ENCODE results near the gene DNM3.

The DNM3 gene

GRCh38 chr1:172239901-172240300, 398.6 kb downstream of the DNM3 start:
- TF ChIP-seq EZH2 (IDR thresholded peaks at IDR 0.05; ENCODE audit: borderline replicate concordance, low read length) (no peak), CTCF (IDR thresholded peaks at IDR 0.05; ENCODE audit: low read length) (no peak)
- Histone ChIP-seq H2AFZ (ENCODE audit: low read length) (no peak overlapping the region), H3K9ac (ENCODE audit: low read length) (no peak overlapping the region)

GRCh38 chr1:172241540-172241939, 400.2 kb downstream of the DNM3 start:
- Histone ChIP-seq H3K4me1 (ENCODE audit: insufficient read depth, low read length, severe bottlenecking) (no peaks in the 10 kb centered on the region), H3K27me3 (ENCODE audit: insufficient read depth, low read length) (no peaks in the 10 kb centered on the region), H3K27ac (ENCODE audit: low read depth, low read length, poor library complexity, severe bottlenecking) (no peak overlapping the region), H3K9me3 (ENCODE audit: low read length) (no peaks in the 10 kb centered on the region), H3K79me2 (ENCODE audit: insufficient read depth, low read length) (no peaks in the 10 kb centered on the region), H3K36me3 (ENCODE audit: insufficient read depth, low read length) (no peaks in the 10 kb centered on the region), H4K20me1 (ENCODE audit: insufficient read depth, low read length) (no peaks in the 10 kb centered on the region), H2AFZ (ENCODE audit: low read length) (no peak overlapping the region), H3K9me2 (ENCODE audit: low read depth, low read length) (no peaks in the 10 kb centered on the region), H3K9ac (ENCODE audit: low read length) (no peak overlapping the region), H3K4me3 (ENCODE audit: low read depth, low read length, poor library complexity, severe bottlenecking) (no peak overlapping the region), H3F3A (ENCODE audit: insufficient read depth, low read length) (no peaks in the 10 kb centered on the region), H3K4me2 (ENCODE audit: low read length) (no peak overlapping the region)
- TF ChIP-seq EZH2 (IDR thresholded peaks at IDR 0.05; ENCODE audit: borderline replicate concordance, low read length) (no peak), CTCF (IDR thresholded peaks at IDR 0.05; ENCODE audit: low read length) (no peak)

More at GRCh38 chr1:172239901-172240300, 398.6 kb downstream of the DNM3 start:
- Histone ChIP-seq H4K20me1 (ENCODE audit: insufficient read depth, low read length) (no peaks in the 10 kb centered on the region), H3K27me3 (ENCODE audit: insufficient read depth, low read length) (no peaks in the 10 kb centered on the region), H3K4me2 (ENCODE audit: low read length) (no peak overlapping the region), H3K4me1 (ENCODE audit: insufficient read depth, low read length, severe bottlenecking) (no peaks in the 10 kb centered on the region), H3K27ac (ENCODE audit: low read depth, low read length, poor library complexity, severe bottlenecking) (no peak overlapping the region), H3K79me2 (ENCODE audit: insufficient read depth, low read length) (no peaks in the 10 kb centered on the region), H3F3A (ENCODE audit: insufficient read depth, low read length) (no peaks in the 10 kb centered on the region), H3K9me2 (ENCODE audit: low read depth, low read length) (no peaks in the 10 kb centered on the region), H3K36me3 (ENCODE audit: insufficient read depth, low read length) (no peaks in the 10 kb centered on the region), H3K4me3 (ENCODE audit: low read depth, low read length, poor library complexity, severe bottlenecking) (no peak overlapping the region), H3K9me3 (ENCODE audit: low read length) (no peaks in the 10 kb centered on the region)

- H2AFZ ChIP-seq (ENCODE audit: low read length), result no peak overlapping the region
- H3K4me2 ChIP-seq (ENCODE audit: low read length), result no peak overlapping the region
- no peaks in the 10 kb centered on the region for H3K9me3 ChIP-seq (ENCODE audit: low read length)
- no peak overlapping the region for H3K27ac ChIP-seq (ENCODE audit: low read depth, low read length, poor library complexity, severe bottlenecking)
- H3F3A ChIP-seq (ENCODE audit: insufficient read depth, low read length), result no peaks in the 10 kb centered on the region
- no peak for TF ChIP-seq CTCF (IDR thresholded peaks at IDR 0.05; ENCODE audit: low read length)
- no peak for TF ChIP-seq EZH2 (IDR thresholded peaks at IDR 0.05; ENCODE audit: borderline replicate concordance, low read length)
- no peaks in the 10 kb centered on the region for H3K36me3 ChIP-seq (ENCODE audit: insufficient read depth, low read length)
- H3K4me3 ChIP-seq (ENCODE audit: low read depth, low read length, poor library complexity, severe bottlenecking), result no peak overlapping the region
- H3K27me3 ChIP-seq (ENCODE audit: insufficient read depth, low read length), result no peaks in the 10 kb centered on the region
- no peaks in the 10 kb centered on the region for H3K9me2 ChIP-seq (ENCODE audit: low read depth, low read length)
- no peak overlapping the region for H3K9ac ChIP-seq (ENCODE audit: low read length)
- H4K20me1 ChIP-seq (ENCODE audit: insufficient read depth, low read length), result no peaks in the 10 kb centered on the region
- H3K79me2 ChIP-seq (ENCODE audit: insufficient read depth, low read length), result no peaks in the 10 kb centered on the region
- no peaks in the 10 kb centered on the region for H3K4me1 ChIP-seq (ENCODE audit: insufficient read depth, low read length, severe bottlenecking)
These were observed 403.6 kb downstream of the DNM3 start for GRCh38 chr1:172244865-172245264.

All from OCI-LY1 (cell line).